Astrocyte (in vitro differentiated cells and primary cell): Measurements from ENCODE around the gene PCAT6.

Experiments used
- CTCF ChIP-seq: IDR thresholded peaks from 2 replicates; pipeline ENCODE4 v1.5.1; 2011; ENCODE audit warnings: low read depth, mild to moderate bottlenecking, inconsistent platforms, low read length, moderate library complexity; ENCODE audit not compliant: insufficient read depth
- EZH2 ChIP-seq: IDR thresholded peaks from 2 replicates; pipeline ENCODE4 v1.6.1; 2012; ENCODE audit warnings: mild to moderate bottlenecking, low read length, inconsistent platforms; ENCODE audit not compliant: insufficient read depth

- TF ChIP-seq CTCF (no peak), EZH2 (no peak)
These were observed 48.1 kb downstream of the PCAT6 start for GRCh38 chr1:202858789-202859414.
